HG03103 (cell line): ENCODE data around the gene PTK7.
A peak's percentile ranks its signal among the peaks of the same experiment; 100 is the strongest.

ENCODE experiments used
- ATAC-seq: cut with Tn5 transposase; IDR thresholded peaks from one replicate; pipeline ENCODE4 v1.9.1; 2021; ENCODE audit warnings: low read depth; ENCODE audit not compliant: unreplicated experiment

Gene PTK7

DNA sequence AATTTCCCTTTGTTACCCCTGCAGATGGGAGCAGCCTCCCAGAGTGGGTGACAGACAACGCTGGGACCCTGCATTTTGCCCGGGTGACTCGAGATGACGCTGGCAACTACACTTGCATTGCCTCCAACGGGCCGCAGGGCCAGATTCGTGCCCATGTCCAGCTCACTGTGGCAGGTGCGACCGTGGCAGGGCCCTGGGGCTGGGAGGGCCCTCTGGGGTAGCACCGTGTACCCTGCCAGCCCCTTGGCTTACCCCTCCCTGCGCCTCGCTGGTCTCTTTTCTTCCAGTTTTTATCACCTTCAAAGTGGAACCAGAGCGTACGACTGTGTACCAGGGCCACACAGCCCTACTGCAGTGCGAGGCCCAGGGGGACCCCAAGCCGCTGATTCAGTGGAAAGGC, 65.5 kb downstream of the PTK7 start:
- ATAC-seq: no peak

GRCh38 chr6:43142101-43142500, 66.0 kb downstream of the PTK7 start:
- ATAC-seq: no peak

- peak; percentile 63 for ATAC-seq
Observed at GRCh38 chr6:43143235-43144128, 67.4 kb downstream of the PTK7 start.

- no peak for ATAC-seq
Observed at GRCh38 chr6:43144879-43145278, 68.8 kb downstream of the PTK7 start.

DNA sequence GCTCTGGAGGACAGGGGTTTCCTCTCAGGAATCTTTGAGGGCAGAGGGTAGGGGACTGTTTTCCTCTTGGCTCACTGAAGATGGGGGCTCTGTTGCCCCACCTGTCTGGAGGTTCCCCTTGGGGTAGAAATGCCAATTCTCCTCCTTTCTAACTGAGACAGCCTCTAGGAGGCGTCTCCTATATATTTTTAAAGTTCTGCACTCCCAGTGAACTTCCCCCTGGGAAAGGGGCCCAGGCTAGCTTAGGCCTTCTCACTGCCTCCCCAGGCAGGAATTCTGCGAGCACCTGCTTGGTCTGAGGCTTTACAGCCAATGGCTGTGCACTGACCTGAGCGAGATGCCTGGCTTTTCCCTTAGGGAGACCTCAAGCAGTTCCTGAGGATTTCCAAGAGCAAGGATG, 70.1 kb downstream of the PTK7 start:
- ATAC-seq: no peak

- ATAC-seq: no peak
Observed at GRCh38 chr6:43146709-43147688, 70.9 kb downstream of the PTK7 start.

GRCh38 chr6:43147691-43148477, 71.8 kb downstream of the PTK7 start:
- no peak for ATAC-seq

DNA sequence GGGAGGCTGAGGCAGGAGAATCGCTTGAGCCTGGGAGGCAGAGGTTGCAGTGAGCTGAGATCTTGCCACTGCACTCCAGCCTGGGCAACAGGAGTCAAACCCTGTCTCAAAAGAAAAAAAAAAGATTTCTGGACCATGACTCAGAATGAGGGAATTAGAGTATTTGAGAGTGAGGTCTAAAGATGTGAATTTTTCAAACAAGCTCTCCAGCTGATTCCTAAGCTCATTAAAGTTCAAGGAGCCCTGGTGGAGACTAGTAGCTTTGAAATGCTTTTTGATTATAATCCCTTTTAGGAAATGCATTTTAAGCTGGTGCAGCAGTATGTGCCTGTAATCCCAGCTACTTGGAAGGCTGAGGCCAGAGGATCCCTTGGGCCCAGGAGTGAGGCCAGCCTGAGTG, 73.2 kb downstream of the PTK7 start:
- no peak for ATAC-seq

- no peak for ATAC-seq
Observed at GRCh38 chr6:43150051-43150751, 74.1 kb downstream of the PTK7 start.

GRCh38 chr6:43159599-43159998, 83.5 kb downstream of the PTK7 start:
- ATAC-seq: no peak

GRCh38 chr6:43163899-43164298, 87.8 kb downstream of the PTK7 start:
- no peak for ATAC-seq

DNA sequence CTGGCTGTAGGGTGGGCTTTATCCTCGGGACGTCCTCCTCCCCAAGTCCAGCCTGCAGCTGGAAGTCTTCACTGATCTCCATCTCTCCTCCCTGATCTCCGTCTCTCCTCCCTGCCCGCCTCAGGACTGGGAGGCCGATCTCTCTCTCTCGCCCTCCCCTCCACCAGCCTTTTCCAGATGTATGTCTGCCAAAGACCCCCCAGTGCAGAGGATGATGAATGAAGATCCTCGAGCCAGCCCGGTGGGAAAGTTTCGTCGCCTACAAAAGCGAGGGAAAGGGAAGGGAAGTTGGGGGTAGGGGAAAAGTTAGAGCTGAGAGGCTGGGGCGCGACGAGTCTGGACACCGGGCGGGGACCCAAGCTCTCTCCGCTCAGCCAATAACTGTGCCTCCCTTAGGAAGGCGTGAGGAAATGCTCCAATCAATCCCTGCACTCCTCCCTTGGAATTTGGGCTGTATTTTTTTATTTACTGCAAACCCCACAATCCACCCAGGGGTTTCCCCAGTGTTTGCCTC, 94.4 kb downstream of the PTK7 start:
- ATAC-seq: no peak

GRCh38 chr6:43170931-43171706, 95.0 kb downstream of the PTK7 start, which contains the start of gene SRF:
Gene SRF (plus strand): TSS chr6:43171269. CDS start chr6:43171657, 388 bp downstream.
- peak; percentile 49 for ATAC-seq

DNA sequence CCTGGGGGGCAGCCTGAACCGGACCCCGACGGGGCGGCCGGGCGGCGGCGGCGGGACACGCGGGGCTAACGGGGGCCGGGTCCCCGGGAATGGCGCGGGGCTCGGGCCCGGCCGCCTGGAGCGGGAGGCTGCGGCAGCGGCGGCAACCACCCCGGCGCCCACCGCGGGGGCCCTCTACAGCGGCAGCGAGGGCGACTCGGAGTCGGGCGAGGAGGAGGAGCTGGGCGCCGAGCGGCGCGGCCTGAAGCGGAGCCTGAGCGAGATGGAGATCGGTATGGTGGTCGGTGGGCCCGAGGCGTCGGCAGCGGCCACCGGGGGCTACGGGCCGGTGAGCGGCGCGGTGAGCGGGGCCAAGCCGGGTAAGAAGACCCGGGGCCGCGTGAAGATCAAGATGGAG, 95.6 kb downstream of the PTK7 start:
- ATAC-seq: no peak

- no peak for ATAC-seq
Observed at GRCh38 chr6:43172104-43173007, 96.2 kb downstream of the PTK7 start.

- ATAC-seq: no peak
Observed at GRCh38 chr6:43173591-43174262, 97.6 kb downstream of the PTK7 start.
